GM21423 (cell line): Measurements from ENCODE around the gene PLK1.

Source experiments
- ATAC-seq: cut with Tn5 transposase; IDR thresholded peaks from one replicate; pipeline ENCODE4 v1.9.1; 2021; ENCODE audit warnings: mild to moderate bottlenecking, moderate library complexity; ENCODE audit not compliant: unreplicated experiment

PLK1 gene

DNA sequence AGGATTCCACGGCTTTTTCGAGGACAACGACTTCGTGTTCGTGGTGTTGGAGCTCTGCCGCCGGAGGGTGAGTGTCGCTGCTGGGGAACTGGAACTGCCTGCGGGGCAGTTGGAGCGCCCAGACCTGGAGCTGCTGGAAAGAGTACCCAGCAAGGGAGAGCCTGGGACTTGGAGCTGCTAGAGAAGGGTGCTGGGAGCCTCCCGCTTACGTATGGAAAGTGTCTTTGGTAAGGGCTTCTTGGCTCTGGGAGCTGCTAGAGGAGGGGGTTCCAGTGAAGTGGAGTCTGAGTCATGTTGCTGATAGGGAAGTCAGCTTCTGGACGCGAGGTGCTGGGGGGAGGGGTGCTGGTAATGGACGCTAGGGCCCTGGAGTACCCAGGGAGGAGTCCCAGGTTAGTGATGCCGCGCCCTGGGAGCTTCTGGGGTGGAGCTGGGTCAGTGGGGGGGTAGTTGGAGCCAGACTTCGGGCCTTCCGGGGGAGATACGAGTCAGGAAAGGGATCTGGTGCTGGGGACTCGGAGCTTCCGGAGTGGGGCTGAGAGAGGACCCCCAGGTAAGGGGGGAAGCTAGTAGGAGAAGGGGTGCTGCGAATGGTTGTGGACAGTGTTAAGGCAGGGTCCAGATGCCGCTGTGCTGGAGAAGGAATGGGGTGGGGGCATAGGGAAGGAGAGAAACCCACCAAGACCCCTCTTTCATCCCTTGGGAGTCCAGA lies 741 bp downstream of the PLK1 start:
- no peak for ATAC-seq

DNA sequence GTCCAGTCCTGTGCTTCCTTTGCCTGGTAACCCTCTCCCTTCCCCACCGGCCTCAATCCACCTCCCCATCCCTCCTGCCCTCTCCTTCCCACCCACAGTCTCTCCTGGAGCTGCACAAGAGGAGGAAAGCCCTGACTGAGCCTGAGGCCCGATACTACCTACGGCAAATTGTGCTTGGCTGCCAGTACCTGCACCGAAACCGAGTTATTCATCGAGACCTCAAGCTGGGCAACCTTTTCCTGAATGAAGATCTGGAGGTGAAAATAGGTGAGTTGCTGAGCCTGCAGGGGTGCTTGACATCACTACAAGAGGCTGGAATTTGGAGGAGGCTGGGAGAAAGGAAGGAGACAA lies 1.3 kb downstream of the PLK1 start:
- ATAC-seq = no peak

DNA sequence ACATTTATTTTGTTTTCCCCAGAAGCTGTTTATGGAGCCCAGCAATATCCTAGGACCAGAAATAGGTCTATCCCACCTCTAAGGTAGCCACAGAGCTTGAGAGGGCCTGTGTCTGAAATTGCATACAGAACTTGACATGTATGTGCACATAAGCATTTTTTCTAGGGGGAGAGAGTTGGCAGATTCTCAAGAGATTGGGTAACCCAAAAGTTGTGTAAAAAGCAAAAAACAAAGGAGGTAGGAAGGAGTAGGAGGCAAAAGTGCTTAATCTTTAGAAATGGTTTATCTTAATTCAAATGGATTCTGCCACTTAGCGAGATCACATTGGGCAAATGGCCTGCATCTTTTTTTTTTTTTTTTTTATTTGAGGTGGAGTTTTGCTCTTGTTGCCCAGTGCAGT lies 3.5 kb downstream of the PLK1 start:
- ATAC-seq = no peak

- ATAC-seq = no peak
These were observed 4.8 kb downstream of the PLK1 start for GRCh38 chr16:23683487-23683886.

DNA sequence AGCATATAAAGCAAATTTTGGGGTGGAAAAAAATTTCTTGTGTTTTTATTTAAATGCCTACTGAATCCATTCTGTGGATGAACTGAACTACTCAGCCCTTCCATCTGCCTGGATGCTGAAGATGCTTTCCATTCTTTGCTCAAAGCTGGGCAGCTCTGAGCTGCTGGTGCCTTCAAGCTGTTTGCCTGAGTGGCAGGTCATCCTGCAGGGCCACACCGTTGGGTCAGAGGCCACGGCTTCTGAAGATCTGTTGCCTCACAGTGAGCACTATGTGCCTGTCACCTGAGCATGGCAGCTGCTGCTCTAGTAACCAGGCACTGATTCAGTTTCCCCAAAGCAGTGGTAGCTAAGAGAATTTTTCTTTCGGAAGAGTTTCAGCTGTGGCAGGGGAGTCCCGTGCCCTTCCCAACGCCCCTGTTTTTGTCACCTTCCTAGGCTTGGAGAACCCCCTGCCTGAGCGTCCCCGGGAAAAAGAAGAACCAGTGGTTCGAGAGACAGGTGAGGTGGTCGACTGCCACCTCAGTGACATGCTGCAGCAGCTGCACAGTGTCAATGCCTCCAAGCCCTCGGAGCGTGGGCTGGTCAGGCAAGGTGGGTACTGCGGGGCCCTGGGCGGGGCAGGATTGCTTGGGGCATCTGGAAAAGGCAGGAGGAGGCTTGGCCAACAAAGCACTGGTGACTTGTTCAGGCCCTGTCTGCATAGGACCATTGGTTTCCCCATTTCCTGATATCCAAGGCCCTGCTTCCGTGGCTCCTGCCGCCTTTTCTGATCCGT lies 8.5 kb downstream of the PLK1 start:
- no peak for ATAC-seq

DNA sequence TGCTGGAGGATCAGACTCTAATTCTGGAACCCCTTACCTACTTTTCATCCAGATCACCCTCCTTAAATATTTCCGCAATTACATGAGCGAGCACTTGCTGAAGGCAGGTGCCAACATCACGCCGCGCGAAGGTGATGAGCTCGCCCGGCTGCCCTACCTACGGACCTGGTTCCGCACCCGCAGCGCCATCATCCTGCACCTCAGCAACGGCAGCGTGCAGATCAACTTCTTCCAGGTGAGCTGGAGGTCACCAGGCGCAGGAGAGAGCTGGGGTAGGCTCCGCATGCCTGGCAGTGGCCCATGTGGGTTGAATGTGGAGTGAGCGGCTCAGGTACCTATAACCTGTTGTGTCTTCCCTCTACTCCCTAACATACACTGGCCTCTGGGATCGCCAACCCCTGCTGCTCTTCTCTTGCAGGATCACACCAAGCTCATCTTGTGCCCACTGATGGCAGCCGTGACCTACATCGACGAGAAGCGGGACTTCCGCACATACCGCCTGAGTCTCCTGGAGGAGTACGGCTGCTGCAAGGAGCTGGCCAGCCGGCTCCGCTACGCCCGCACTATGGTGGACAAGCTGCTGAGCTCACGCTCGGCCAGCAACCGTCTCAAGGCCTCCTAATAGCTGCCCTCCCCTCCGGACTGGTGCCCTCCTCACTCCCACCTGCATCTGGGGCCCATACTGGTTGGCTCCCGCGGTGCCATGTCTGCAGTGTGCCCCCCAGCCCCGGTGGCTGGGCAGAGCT lies 10.9 kb downstream of the PLK1 start:
- ATAC-seq = no peak

DNA sequence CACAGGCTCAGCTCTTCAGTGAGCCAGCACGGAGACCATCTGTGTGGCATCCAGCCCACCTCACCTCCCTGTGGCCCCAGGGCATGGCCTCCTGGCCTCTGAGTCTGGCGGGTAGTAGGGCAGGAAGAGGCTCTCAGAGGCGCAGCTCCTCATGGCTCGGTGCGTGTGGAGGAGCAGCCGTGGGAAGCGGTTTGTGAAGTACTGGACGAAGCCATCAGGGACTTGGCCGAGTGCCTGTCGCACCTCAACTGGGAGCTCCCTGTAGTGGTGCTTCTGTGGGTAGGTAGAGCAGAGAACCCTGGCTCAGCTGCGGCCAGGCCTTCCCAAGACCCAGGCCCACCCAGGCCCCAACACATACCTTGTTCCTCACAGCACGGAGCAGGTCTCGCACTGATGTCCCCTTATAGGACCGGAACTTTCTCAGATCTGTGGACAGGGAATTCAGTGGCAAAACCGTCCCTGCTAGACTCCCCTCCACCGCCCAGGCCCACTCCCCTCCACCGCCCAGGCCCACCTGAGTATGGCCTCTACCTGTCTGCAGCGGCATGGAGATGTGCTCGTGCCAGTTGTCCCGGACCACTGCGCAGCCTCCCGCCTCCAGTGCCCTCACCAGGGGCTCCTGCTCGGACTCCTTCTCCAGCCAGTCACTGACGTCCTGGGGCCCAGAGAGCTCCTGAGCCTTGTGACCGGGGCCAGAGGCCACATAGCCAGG lies 12.2 kb downstream of the PLK1 start:
- no peak for ATAC-seq

DNA sequence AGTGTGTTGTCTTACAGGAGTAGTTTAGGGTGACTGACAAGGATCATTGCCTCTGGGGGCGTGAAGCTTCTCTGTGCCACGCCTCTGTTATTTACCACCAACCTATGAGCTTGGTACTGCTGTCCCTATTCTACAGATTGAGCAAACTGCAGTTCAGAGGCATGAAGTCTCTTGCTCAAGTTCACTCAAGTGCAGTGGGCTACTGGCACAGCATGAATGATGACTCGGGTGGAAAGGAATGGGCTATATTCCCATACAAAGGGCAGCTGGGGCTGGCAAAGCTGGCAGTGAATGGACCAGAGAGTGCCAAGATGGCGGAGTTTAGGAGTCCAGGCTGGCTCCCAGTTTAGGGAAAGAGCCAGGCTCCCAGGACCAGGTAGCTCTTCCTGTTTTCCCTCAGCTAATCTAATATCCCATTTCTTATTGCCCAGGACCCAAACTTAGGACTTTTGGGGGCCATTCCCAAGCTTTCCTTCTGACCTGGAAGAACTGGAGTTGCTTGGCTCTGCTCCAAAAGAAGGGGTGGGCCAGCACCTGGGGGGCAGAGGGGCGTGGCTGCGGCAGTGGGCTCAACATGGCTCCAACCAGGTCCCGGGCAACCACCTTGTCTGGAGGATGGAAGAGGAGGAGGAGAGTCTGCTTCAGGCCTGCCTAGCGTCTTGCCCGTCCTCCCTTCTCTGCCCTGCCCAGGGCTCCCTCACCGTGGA lies 12.9 kb downstream of the PLK1 start:
- ATAC-seq = no peak

GRCh38 chr16:23692190-23692837 lies 13.6 kb downstream of the PLK1 start:
- no peak for ATAC-seq

GRCh38 chr16:23694265-23694643 lies 15.6 kb downstream of the PLK1 start:
- ATAC-seq = no peak

DNA sequence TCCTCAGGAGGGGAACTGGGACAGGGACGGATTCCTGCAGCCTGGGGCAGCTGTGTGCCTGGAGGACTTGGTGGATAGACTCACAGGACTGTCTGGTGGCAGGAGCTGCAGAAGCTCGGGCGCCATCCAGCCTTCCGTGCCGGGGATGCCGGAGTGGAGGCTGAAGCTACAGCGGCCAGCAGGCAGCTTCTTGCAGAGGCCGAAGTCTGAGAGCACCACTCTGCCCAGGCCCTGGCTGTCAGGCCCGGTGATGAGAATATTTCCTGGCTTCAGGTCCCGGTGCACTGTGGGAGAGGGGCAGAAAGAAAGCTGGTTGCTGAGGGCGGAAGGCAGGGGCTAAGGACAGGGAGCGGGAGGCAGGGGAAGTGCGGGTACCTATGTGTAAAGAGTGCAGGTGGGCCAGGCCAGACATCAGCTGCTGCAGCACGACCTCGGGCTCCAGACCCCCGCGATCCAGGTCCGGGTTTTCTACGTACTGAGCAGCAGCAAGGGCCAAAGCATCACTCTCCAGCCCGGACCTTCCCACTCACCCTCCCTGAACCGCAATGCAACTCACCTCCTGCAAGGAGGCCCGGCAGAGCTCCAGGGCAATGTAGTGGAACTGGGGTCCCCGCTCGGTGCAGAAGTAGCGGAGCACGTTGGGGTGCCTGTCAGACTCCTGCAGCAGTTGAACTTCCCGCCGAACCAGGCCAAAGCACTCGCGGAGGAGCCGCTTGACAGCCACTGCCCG lies 16.1 kb downstream of the PLK1 start:
- no peak for ATAC-seq

DNA sequence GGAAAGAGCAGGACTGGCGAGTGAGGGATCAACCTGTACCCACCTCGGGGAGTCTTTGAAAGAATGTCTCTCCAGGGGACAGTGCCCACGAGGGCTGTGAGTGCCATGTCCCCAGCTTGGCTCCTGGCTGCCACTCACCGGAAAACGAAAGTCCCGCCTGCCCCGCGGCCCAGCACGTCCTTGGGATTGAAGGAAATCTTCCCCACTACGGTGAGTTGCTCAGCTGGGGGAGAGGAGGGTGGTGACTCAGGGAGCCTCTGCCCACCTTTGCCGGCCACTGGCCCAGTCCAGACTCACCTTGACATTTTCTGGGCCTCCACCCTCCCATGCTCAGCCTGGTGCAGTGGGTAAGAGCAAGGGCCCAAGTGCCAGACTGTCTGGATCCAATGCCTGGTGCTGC lies 17.1 kb downstream of the PLK1 start:
- ATAC-seq = no peak

- ATAC-seq = no peak
These were observed 20.4 kb downstream of the PLK1 start for GRCh38 chr16:23699100-23699499.

DNA sequence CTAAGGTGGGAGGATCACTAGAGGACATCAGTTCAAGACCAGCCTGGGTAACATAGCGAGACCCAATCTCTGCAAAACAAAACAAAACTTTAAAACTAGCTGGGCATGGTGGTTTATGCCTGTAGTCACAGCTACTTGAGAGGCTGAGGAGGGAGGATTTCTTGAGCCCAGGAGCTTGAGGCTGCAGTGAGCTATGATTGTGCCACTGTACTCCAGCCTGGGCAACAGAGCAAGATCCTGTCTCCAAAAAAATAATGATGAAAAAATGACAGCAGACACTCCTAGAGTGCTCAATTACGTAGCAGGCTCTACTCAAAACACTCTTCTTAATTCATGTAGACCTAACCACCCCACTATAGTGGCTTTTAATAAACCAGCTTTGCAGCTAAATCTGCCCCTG lies 21.4 kb downstream of the PLK1 start:
- no peak for ATAC-seq

GRCh38 chr16:23700509-23700908 lies 21.8 kb downstream of the PLK1 start:
- ATAC-seq = no peak

GRCh38 chr16:23701045-23701444 lies 22.4 kb downstream of the PLK1 start:
- no peak for ATAC-seq

DNA sequence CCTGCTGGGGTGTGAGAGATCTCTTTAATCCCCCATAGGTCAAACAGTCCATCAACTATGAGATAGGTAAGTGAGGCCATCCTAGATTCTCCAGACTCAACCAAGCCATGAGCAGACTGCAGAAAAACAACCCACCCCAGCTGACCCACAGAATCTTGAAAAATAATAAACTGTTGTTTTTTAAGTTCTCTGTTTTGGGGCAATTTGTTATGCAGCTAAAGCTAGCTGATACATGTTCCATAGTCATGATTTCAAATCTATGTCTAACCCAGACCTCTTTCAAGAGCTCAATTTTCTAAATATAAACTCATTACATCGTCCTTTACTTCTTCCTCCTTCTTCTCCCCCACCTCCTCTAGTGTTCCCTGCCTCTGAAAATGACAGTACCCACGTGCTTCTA lies 24.3 kb downstream of the PLK1 start:
- ATAC-seq = no peak

GRCh38 chr16:23704772-23705516 lies 26.3 kb downstream of the PLK1 start:
- ATAC-seq = no peak

GRCh38 chr16:23705517-23705902 lies 26.8 kb downstream of the PLK1 start:
- no peak for ATAC-seq
